H9 (cell line): Measurements from ENCODE around the gene COTL1. TPM values are rescaled to one million over a fixed set of nuclear protein-coding genes. Genes with fewer than 3 reads are reported as not detected.
A peak's percentile ranks its signal among the peaks of the same experiment; 100 is the strongest.

Experiments
- DNase-seq: peaks from one replicate; pipeline ENCODE4 v3.0.0-alpha.2; 2017
- H2AFZ ChIP-seq: one replicate; pipeline ENCODE4 v1.6.1; 2013; ENCODE audit warnings: mild to moderate bottlenecking, low read length, control low read depth, moderate library complexity
- H2AK5ac ChIP-seq: 2 replicates; pipeline ENCODE4 v1.6.1; 2013; ENCODE audit warnings: low read length, control low read depth, mixed read lengths; ENCODE audit not compliant: insufficient read length
- H2BK120ac ChIP-seq: one replicate; pipeline ENCODE4 v1.6.1; 2013; ENCODE audit warnings: low read depth, mild to moderate bottlenecking, low read length, control low read depth, inconsistent platforms; ENCODE audit not compliant: poor library complexity, severe bottlenecking
- H2BK12ac ChIP-seq: 2 replicates; pipeline ENCODE4 v1.6.1; 2013; ENCODE audit warnings: low read length, control low read depth, mixed read lengths, low read depth; ENCODE audit not compliant: insufficient read length
- H2BK15ac ChIP-seq: 2 replicates; pipeline ENCODE4 v1.6.1; 2013; ENCODE audit warnings: low read depth, low read length, control low read depth
- H2BK20ac ChIP-seq: one replicate; pipeline ENCODE4 v1.6.1; 2013; ENCODE audit warnings: low read depth, mild to moderate bottlenecking, low read length, control low read depth, inconsistent platforms; ENCODE audit not compliant: poor library complexity, severe bottlenecking
- H2BK5ac ChIP-seq: 2 replicates; pipeline ENCODE4 v1.6.1; 2013; ENCODE audit warnings: low read length, control low read depth, mixed read lengths; ENCODE audit not compliant: insufficient read length
- H3K14ac ChIP-seq: 2 replicates; pipeline ENCODE4 v1.6.1; 2013; ENCODE audit warnings: low read length, control low read depth; ENCODE audit not compliant: insufficient read depth
- H3K18ac ChIP-seq: 2 replicates; pipeline ENCODE4 v1.6.1; 2013; ENCODE audit warnings: low read depth, mild to moderate bottlenecking, mixed read lengths, low read length, control low read depth; ENCODE audit not compliant: insufficient read length
- H3K23ac ChIP-seq: 2 replicates; pipeline ENCODE4 v1.6.1; 2013; ENCODE audit warnings: low read length, control low read depth, mixed read lengths, low read depth; ENCODE audit not compliant: insufficient read length
- H3K23me2 ChIP-seq: 2 replicates; pipeline ENCODE4 v1.6.1; 2013; ENCODE audit warnings: low read depth, mild to moderate bottlenecking, mixed read lengths, low read length, control low read depth; ENCODE audit not compliant: insufficient read length, poor library complexity, severe bottlenecking
- H3K27ac ChIP-seq: 2 replicates; pipeline ENCODE4 v1.5.1; 2013; ENCODE audit warnings: low read length, control low read depth, mixed read lengths, low read depth; ENCODE audit not compliant: insufficient read length
- H3K27me3 ChIP-seq: 2 replicates; pipeline ENCODE4 v1.6.1; 2013; ENCODE audit warnings: low read length, control low read depth, inconsistent platforms; ENCODE audit not compliant: insufficient read depth
- H3K4ac ChIP-seq: 2 replicates; pipeline ENCODE4 v1.6.1; 2013; ENCODE audit warnings: low read depth, mild to moderate bottlenecking, control low read depth, inconsistent platforms, low read length, moderate library complexity
- H3K4me1 ChIP-seq: 2 replicates; pipeline ENCODE4 v1.6.1; 2013; ENCODE audit warnings: low read length, control low read depth, inconsistent platforms; ENCODE audit not compliant: insufficient read depth
- H3K4me2 ChIP-seq: 2 replicates; pipeline ENCODE4 v1.6.1; 2013; ENCODE audit warnings: low read length, control low read depth, mixed read lengths; ENCODE audit not compliant: insufficient read length, insufficient read depth
- H3K56ac ChIP-seq: 2 replicates; pipeline ENCODE4 v1.6.1; 2013; ENCODE audit warnings: low read depth, mild to moderate bottlenecking, mixed read lengths, low read length, control low read depth; ENCODE audit not compliant: insufficient read length
- H3K79me1 ChIP-seq: 2 replicates; pipeline ENCODE4 v1.6.1; 2013; ENCODE audit warnings: low read depth, mild to moderate bottlenecking, moderate library complexity, low read length, control low read depth, inconsistent platforms; ENCODE audit not compliant: insufficient read depth, poor library complexity, severe bottlenecking
- H3K79me2 ChIP-seq: 2 replicates; pipeline ENCODE4 v1.6.1; 2013; ENCODE audit warnings: low read length, control low read depth, inconsistent platforms; ENCODE audit not compliant: insufficient read depth
- H3K9ac ChIP-seq: 2 replicates; pipeline ENCODE4 v1.6.1; 2013; ENCODE audit warnings: low read length, control low read depth, mixed read lengths; ENCODE audit not compliant: insufficient read length; ENCODE audit errors: extremely low read depth
- H3K9me3 ChIP-seq: one replicate; pipeline ENCODE4 v1.6.1; 2013; ENCODE audit warnings: low read depth, low read length, inconsistent platforms; ENCODE audit not compliant: control insufficient read depth
- H3T11ph ChIP-seq: one replicate; pipeline ENCODE4 v1.6.1; 2013; ENCODE audit warnings: mild to moderate bottlenecking, low read length, control low read depth, inconsistent platforms
- H4K20me1 ChIP-seq: one replicate; pipeline ENCODE4 v1.6.1; 2013; ENCODE audit not compliant: control insufficient read depth, insufficient read length, insufficient read depth
- H4K5ac ChIP-seq: 2 replicates; pipeline ENCODE4 v1.6.1; 2013; ENCODE audit warnings: low read depth, mild to moderate bottlenecking, mixed read lengths, low read length, control low read depth; ENCODE audit not compliant: insufficient read length
- H4K8ac ChIP-seq: replicated peaks from 2 replicates; pipeline ENCODE4 v1.6.1; 2013; ENCODE audit warnings: low read length, control low read depth, mixed read lengths, low read depth; ENCODE audit not compliant: insufficient read length
- H4K91ac ChIP-seq: 2 replicates; pipeline ENCODE4 v1.6.1; 2013; ENCODE audit warnings: low read depth, mild to moderate bottlenecking, moderate library complexity, mixed read lengths, low read length, control low read depth; ENCODE audit not compliant: insufficient read length
- H3K27ac Mint-ChIP-seq, 3 experiments: 2 replicates in 2 of 3; 3 replicates in 1 of 3; pipeline ENCODE4 v1.8.0; 2020 to 2021; ENCODE audit warnings: mixed read lengths in 3 of 3, mild to moderate bottlenecking in 1 of 3, moderate library complexity in 1 of 3
- H3K27me3 Mint-ChIP-seq: 2 replicates; pipeline ENCODE4 v1.8.0; 2021; ENCODE audit warnings: low read depth, mild to moderate bottlenecking, moderate library complexity, mixed read lengths
- H3K36me3 Mint-ChIP-seq, 3 experiments: 2 replicates in 2 of 3; 3 replicates in 1 of 3; pipeline ENCODE4 v1.8.0; 2020 to 2021; ENCODE audit warnings: low read depth in 3 of 3, mixed read lengths in 3 of 3; ENCODE audit not compliant: insufficient read depth in 1 of 3
- H3K4me1 Mint-ChIP-seq, 2 experiments: 2 replicates each; pipeline ENCODE4 v1.8.0; 2020; ENCODE audit warnings: mixed read lengths in 2 of 2
- H3K4me3 Mint-ChIP-seq, 2 experiments: 2 replicates in 1 of 2; 3 replicates in 1 of 2; pipeline ENCODE4 v1.8.0; 2020 to 2021; ENCODE audit warnings: mild to moderate bottlenecking in 2 of 2, mixed read lengths in 2 of 2, moderate library complexity in 1 of 2
- H3K9me3 Mint-ChIP-seq, 2 experiments: 2 replicates in 1 of 2; 3 replicates in 1 of 2; pipeline ENCODE4 v1.8.0; 2020; ENCODE audit warnings: mild to moderate bottlenecking in 2 of 2, mixed read lengths in 2 of 2, moderate library complexity in 1 of 2
- WGBS: extraction: QIAGEN DNeasy Blood & Tissue Kit; methylation state at CpG from one replicate; pipeline ENCODE4 v1.1.7; 2013; ENCODE audit warnings: missing lambda C conversion rate, low lambda C conversion rate, mixed read lengths; ENCODE audit not compliant: insufficient read length; ENCODE audit errors: extremely low coverage; 5-methylcytosine and 5-hydroxymethylcytosine counted together
- total RNA-seq: library from RNA; stranded (reverse); gene quantifications from 2 replicates; pipeline ENCODE4 v1.2.1, GENCODE V29; 2021
- TF ChIP-seq, protein P1 (sequence below): fragments of 200-600 bp; sonication (generic); conservative IDR thresholded peaks from 3 replicates; pipeline ENCODE4 v1.8.0; 2021; ENCODE audit warnings: antibody characterized with exemption, mild to moderate bottlenecking

The COTL1 gene
- total RNA-seq, 1 experiment from 2014 or later: 81.4 TPM

DNA sequence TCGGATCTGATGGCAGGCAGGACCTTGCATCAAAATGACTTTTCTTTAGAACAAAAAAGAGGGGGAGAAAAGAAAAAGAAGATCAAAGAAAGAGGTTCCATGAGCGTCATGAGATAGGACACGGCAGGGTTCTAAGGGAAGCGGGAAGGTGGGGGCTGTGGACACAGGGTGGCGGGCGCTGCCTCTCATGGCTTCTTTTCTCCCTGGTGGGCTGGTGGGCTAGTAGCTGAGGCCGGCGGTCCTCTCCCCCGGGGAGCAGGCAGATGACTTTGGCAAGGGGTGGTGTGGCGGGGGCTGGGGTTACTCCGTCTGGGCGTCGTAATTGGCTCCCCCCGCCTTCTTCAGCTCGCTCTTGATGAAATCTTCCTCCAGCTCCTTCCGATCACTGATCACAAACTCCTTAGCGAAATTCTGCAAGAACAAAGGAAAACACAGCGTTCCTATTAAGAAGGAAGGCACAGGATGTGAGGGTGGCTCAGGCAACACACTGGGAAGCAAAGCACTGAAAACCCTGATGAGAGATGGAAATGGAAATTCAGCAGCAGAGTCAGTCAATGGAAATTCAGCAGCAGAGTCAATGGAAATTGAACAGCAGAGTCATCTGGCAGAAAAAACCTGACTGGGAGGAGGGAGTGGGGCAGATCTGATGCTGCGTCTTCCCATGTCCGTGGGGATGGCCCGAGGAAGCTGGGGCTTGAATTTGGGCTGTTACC is 51.2 kb downstream of the COTL1 start:
- Histone ChIP-seq H3K9ac (no peak overlapping the region), H2BK120ac (no peak overlapping the region)

More for the DNA sequence above, 51.2 kb downstream of the COTL1 start:
- Histone ChIP-seq H3K23ac (no peak overlapping the region), H4K8ac (no peak overlapping the region), H4K5ac (no peak overlapping the region), H3K27me3 (no peaks in the 10 kb centered on the region), H2BK12ac (no peak overlapping the region), H4K91ac (no peak overlapping the region), H3K23me2 (no peaks in the 10 kb centered on the region), H3K4me2 (no peak overlapping the region), H3K18ac (no peak overlapping the region), H3K56ac (no peak overlapping the region), H3K4me1 (peaks cover 13% of the 10 kb centered on the region; the same call in 1 of the 2 replicates), H3K9me3 (no peaks in the 10 kb centered on the region), H4K20me1 (no peaks in the 10 kb centered on the region), H2BK5ac (no peak overlapping the region), H3K14ac (no peak overlapping the region; the same call in 1 of the 2 replicates), H2BK15ac (no peak overlapping the region), H2AK5ac (no peak overlapping the region), H3K27ac (no peak overlapping the region), H3K4ac (no peak overlapping the region), H3T11ph (no peak overlapping the region), H3K79me1 (no peaks in the 10 kb centered on the region), H2AFZ (no peak overlapping the region), H3K79me2 (no peaks in the 10 kb centered on the region), H2BK20ac (no peak overlapping the region)
- TF ChIP-seq, protein P1, sequence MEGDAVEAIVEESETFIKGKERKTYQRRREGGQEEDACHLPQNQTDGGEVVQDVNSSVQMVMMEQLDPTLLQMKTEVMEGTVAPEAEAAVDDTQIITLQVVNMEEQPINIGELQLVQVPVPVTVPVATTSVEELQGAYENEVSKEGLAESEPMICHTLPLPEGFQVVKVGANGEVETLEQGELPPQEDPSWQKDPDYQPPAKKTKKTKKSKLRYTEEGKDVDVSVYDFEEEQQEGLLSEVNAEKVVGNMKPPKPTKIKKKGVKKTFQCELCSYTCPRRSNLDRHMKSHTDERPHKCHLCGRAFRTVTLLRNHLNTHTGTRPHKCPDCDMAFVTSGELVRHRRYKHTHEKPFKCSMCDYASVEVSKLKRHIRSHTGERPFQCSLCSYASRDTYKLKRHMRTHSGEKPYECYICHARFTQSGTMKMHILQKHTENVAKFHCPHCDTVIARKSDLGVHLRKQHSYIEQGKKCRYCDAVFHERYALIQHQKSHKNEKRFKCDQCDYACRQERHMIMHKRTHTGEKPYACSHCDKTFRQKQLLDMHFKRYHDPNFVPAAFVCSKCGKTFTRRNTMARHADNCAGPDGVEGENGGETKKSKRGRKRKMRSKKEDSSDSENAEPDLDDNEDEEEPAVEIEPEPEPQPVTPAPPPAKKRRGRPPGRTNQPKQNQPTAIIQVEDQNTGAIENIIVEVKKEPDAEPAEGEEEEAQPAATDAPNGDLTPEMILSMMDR: no peak
- peak overlapping the region in 1 of 2 experiments; percentile 45; a peak in 2 of 5 replicates for H3K4me3 Mint-ChIP-seq
- no peaks in the 10 kb centered on the region for H3K27me3 Mint-ChIP-seq
- H3K4me1 Mint-ChIP-seq: peaks cover 30 to 34% of the 10 kb centered on the region in 2 experiments
- DNase-seq: no peak
- no CpG with 5 or more reads among the region's 21 CpGs for WGBS
- H3K36me3 Mint-ChIP-seq: peaks cover 25 to 36% (median 31%) of the 10 kb centered on the region in 3 experiments
- H3K9me3 Mint-ChIP-seq: peaks cover 9 to 10% of the 10 kb centered on the region in 2 experiments
- peak overlapping the region; percentile 15 to 78 (median 23); a peak in 5 of 7 replicates for H3K27ac Mint-ChIP-seq
